Activated CD8-positive, alpha-beta T cell treated with anti-CD3 and anti-CD28 coated beads for 36 hours (primary cell): ENCODE measurements around the gene RSKR. TPM values are rescaled to one million over a fixed set of nuclear protein-coding genes. Genes with fewer than 3 reads are reported as not detected.

Source experiments
- ATAC-seq: fragments of 200-7000 bp; cut with Tn5 transposase; one replicate; pipeline ENCODE4 v1.10.0; 2021; ENCODE audit warnings: mild to moderate bottlenecking, moderate library complexity
- CTCF ChIA-PET: fragments of 350-600 bp; sonication (Branson Sonifier 250); formaldehyde crosslinking; loops from one replicate; lab custom pipeline; 2021; ENCODE audit warnings: antibody characterized with exemption; lab: Charles Lee
- POLR2A ChIA-PET: fragments of 350-600 bp; sonication (Branson Sonifier 250); formaldehyde crosslinking; loops from one replicate; lab custom pipeline; 2021; ENCODE audit warnings: antibody characterized with exemption; lab: Charles Lee
- DNase-seq: peaks from one replicate; pipeline ENCODE4 v3.0.0-alpha.2; 2020
- H3K27ac Mint-ChIP-seq: one replicate; pipeline ENCODE4 v1.8.0; 2021; ENCODE audit warnings: mild to moderate bottlenecking, mixed read lengths
- H3K27me3 Mint-ChIP-seq: one replicate; pipeline ENCODE4 v1.8.0; 2021; ENCODE audit warnings: mixed read lengths
- H3K36me3 Mint-ChIP-seq: one replicate; pipeline ENCODE4 v1.8.0; 2021; ENCODE audit warnings: low read depth, mixed read lengths
- H3K4me1 Mint-ChIP-seq: one replicate; pipeline ENCODE4 v1.8.0; 2021; ENCODE audit warnings: low read depth, mixed read lengths
- H3K4me3 Mint-ChIP-seq: one replicate; pipeline ENCODE4 v1.8.0; 2021; ENCODE audit warnings: mild to moderate bottlenecking, moderate library complexity, mixed read lengths
- H3K9me3 Mint-ChIP-seq: one replicate; pipeline ENCODE4 v1.8.0; 2021; ENCODE audit warnings: mixed read lengths
- intact Hi-C: fragments of 100-400 bp; cut with micrococcal nuclease; formaldehyde crosslinking; loops from one replicate; pipeline ENCODE4 v1.10.0; 2022
- total RNA-seq, 2 experiments: library from RNA; stranded (reverse); gene quantifications; one replicate each; pipeline ENCODE4 v1.2.3, GENCODE V29; 2021
- TF ChIP-seq, protein P1 (sequence below): fragments of 200-600 bp; IDR thresholded peaks from one replicate; pipeline ENCODE4 v1.8.0; 2022; ENCODE audit warnings: antibody characterized with exemption, mild to moderate bottlenecking

The RSKR gene
- total RNA-seq, 2 experiments from 2014 or later, result 22.5 to 24.9 TPM

DNA sequence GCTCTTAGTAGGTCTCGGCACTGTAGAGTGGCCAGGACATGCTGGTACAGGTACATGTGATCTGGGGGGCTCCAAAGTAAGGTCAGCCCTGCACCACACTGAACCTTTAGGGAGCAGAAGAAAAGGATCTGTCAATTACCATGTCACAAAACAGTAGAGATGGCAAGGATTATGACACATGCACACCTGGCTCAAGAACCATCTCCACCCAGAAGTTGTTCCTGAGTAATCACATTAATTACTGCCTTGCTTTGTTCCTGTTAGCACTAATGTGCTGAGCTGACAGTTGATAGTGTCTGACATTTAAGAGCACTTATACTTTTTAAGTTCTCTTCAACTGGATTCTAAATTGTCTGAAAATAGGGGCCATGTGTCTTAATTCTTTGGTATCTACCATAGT, 21.5 kb upstream of the RSKR start:
- no peak for ATAC-seq
- Mint-ChIP-seq H3K27me3 (no peaks in the 10 kb centered on the region), H3K27ac (no peak overlapping the region), H3K4me1 (peaks cover 22% of the 10 kb centered on the region), H3K9me3 (no peaks in the 10 kb centered on the region), H3K36me3 (peaks cover 87% of the 10 kb centered on the region), H3K4me3 (no peak overlapping the region)
- intact Hi-C loops, result no loop called here
- DNase-seq, result no peak
- TF ChIP-seq, protein P1, sequence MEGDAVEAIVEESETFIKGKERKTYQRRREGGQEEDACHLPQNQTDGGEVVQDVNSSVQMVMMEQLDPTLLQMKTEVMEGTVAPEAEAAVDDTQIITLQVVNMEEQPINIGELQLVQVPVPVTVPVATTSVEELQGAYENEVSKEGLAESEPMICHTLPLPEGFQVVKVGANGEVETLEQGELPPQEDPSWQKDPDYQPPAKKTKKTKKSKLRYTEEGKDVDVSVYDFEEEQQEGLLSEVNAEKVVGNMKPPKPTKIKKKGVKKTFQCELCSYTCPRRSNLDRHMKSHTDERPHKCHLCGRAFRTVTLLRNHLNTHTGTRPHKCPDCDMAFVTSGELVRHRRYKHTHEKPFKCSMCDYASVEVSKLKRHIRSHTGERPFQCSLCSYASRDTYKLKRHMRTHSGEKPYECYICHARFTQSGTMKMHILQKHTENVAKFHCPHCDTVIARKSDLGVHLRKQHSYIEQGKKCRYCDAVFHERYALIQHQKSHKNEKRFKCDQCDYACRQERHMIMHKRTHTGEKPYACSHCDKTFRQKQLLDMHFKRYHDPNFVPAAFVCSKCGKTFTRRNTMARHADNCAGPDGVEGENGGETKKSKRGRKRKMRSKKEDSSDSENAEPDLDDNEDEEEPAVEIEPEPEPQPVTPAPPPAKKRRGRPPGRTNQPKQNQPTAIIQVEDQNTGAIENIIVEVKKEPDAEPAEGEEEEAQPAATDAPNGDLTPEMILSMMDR, result no peak
- ChIA-PET CTCF (interaction anchor here (0.9 to 3.0 kb wide), 3 partner anchors 9 to 12 kb away, joined by 3 to 21 read pairs (median 3); partner anchors contain the start of gene BLTP2), POLR2A (interaction anchor here (2.1 to 4.1 kb wide), 2 partner anchors 9 to 15 kb away, joined by 7 to 22 read pairs; partner anchors contain the start of gene BLTP2)

DNA sequence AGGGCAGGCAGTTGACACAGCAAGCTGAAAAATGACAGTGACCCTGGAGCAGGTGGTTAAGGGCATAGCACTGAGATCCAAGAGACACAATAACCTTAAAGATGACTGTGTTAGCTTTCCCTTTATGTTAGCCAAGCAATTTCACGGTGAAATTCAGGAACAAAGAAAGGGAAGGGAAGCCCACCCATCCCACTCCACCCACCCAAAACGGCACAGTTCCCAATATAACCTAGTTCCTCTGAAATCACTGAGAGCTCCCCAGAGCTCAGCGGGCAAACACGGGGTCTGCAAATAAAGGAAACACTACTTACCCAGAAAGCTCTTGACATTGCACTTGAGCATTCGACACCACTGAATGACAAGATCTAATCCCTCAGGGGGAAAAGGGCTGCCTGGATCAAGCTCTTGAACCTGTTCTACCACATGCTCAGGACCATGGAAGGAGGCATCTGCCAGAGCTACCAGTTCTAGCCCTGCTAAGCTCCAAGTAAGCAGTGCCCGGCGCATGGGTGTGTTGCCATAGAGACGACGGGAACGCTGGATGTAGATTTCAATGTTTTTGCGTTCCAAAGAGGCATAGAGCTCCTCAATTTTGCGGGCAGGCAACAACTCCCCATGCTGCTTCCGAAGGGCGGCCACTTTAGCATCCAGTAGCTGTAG, 20.4 kb upstream of the RSKR start:
- TF ChIP-seq, protein P1, result no peak
- ChIA-PET POLR2A (interaction anchor here (0.6 to 4.1 kb wide), 5 partner anchors 10 to 70 kb away, joined by 4 to 22 read pairs (median 4); partner anchors contain the start of gene BLTP2), CTCF (interaction anchor here (0.8 to 3.0 kb wide), 3 partner anchors 10 to 21 kb away, joined by 4 to 21 read pairs (median 4); partner anchors contain the start of gene BLTP2)
- no peak overlapping the region for H3K27ac Mint-ChIP-seq
- H3K4me1 Mint-ChIP-seq, result peaks cover 21% of the 10 kb centered on the region
- ATAC-seq, result no peak
- intact Hi-C loops, result no loop called here
- no peak for DNase-seq
- H3K36me3 Mint-ChIP-seq, result peaks cover 80% of the 10 kb centered on the region
- no peaks in the 10 kb centered on the region for H3K27me3 Mint-ChIP-seq
- H3K9me3 Mint-ChIP-seq, result no peaks in the 10 kb centered on the region
- no peak overlapping the region for H3K4me3 Mint-ChIP-seq

DNA sequence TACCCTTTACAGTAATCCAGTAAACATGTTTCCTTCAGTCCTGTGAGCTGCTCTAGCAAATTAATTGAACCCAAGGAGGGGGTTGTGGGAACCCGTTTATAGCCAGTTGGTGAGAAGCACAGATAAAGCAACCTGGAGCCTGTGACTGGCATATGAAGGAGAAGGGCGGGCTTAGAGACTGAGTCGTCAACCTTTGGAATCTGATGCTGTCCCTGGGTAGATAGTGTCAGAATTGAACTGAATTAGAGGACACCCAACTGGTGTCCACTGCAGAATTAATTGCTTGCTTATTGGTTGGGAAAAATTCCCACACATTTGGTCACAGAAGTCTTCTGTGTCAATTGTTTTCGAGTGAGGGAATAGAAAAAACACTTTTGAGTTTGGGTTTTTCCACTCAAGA, 12.8 kb upstream of the RSKR start:
- ChIA-PET POLR2A (interaction anchor here (1.9 kb wide), 1 partner anchor 18 kb away, joined by 5 read pairs; the partner anchor contains the start of gene BLTP2), CTCF (no interaction called here)
- TF ChIP-seq, protein P1, result no peak
- Mint-ChIP-seq H3K9me3 (no peaks in the 10 kb centered on the region), H3K27me3 (no peaks in the 10 kb centered on the region), H3K27ac (no peak overlapping the region), H3K4me3 (no peak overlapping the region), H3K4me1 (peaks cover 3% of the 10 kb centered on the region), H3K36me3 (peaks cover 53% of the 10 kb centered on the region)
- no peak for DNase-seq
- intact Hi-C loops, result no loop called here
- ATAC-seq, result no peak

DNA sequence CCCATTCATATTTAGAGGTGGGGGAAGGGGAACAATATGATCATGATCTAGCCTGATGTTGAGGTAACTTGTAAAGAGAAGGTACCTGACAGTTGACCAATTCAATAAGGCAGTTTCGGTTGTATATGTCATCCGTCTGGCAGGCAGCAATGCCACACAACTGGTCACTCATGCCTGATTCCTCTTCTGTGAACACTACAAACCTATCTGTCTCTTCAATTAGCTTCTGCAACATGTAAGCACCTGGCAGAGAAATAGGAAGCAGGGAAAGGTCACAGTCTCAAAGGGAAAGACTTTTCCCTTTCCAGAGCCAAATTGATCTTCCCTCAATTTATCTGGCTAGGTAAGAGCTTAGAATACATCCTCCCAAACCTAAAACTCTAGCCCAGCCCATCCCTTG, 10.2 kb upstream of the RSKR start:
- Mint-ChIP-seq H3K4me3 (no peak overlapping the region), H3K36me3 (peaks cover 61% of the 10 kb centered on the region), H3K9me3 (no peaks in the 10 kb centered on the region), H3K4me1 (peaks cover 3% of the 10 kb centered on the region), H3K27ac (no peak overlapping the region), H3K27me3 (no peaks in the 10 kb centered on the region)
- DNase-seq (no peak), ATAC-seq (no peak)
- ChIA-PET CTCF (interaction anchor here (0.7 to 2.8 kb wide), 4 partner anchors 11 to 23 kb away, joined by 3 to 11 read pairs (median 4); no protein-coding TSS in a partner anchor), POLR2A (interaction anchor here (1.1 to 1.9 kb wide), 6 partner anchors 12 to 40 kb away, joined by 3 to 8 read pairs (median 4); partner anchors contain the start of genes BLTP2 and SPAG5)
- TF ChIP-seq, protein P1, result no peak
- intact Hi-C loops, result no loop called here

DNA sequence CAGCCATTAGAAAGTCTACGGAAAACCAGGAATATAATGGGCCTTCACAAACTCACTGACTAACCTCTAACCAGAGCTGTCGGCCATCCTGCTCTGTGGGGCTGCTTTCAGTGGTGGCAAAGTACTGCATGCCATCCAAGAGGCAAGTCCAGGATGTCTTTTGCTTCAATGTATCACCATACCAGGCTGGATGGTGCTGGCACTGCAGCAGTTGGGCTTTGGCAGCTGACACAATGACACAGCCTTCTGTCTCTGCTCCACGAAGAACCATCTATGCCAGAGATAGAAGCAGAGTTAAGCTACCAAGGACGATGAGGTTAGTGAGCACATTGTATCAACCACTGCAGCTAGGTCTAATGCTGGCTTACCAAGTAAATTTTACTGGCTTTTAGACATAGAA, 9.7 kb upstream of the RSKR start:
- DNase-seq (no peak), ATAC-seq (no peak)
- peaks cover 62% of the 10 kb centered on the region for H3K36me3 Mint-ChIP-seq
- ChIA-PET POLR2A (interaction anchor here (0.9 to 1.9 kb wide), 7 partner anchors 11 to 63 kb away, joined by 3 to 8 read pairs (median 4); partner anchors contain the start of genes BLTP2 and SPAG5), CTCF (interaction anchor here (0.7 to 2.8 kb wide), 3 partner anchors 12 to 23 kb away, joined by 3 to 11 read pairs (median 6); no protein-coding TSS in a partner anchor)
- H3K27ac Mint-ChIP-seq, result no peak overlapping the region
- peaks cover 3% of the 10 kb centered on the region for H3K4me1 Mint-ChIP-seq
- no peaks in the 10 kb centered on the region for H3K9me3 Mint-ChIP-seq
- H3K27me3 Mint-ChIP-seq, result no peaks in the 10 kb centered on the region
- H3K4me3 Mint-ChIP-seq, result no peak overlapping the region
- TF ChIP-seq, protein P1, result no peak
- intact Hi-C loops, result no loop called here
